ENCODE measurements around the gene RAPGEFL1.

DNA sequence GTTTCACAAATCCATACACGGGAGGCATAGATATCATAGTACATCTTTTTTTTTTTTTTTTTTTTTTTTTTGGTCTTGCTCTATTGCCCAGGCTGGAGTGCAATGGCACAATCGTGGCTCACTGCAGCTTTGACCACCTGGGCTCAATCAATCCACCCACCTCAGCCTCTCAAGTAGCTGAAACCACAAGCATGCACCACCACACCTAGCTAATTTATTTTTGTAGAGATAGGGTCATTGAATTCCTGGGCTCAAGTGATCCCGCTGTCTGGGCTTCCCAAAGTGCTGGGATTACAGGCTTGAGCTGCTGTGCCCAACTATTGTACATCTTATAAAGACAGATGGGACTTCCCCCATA, 3.5 kb upstream of the RAPGEFL1 start:
- TF ChIP-seq, protein P1, sequence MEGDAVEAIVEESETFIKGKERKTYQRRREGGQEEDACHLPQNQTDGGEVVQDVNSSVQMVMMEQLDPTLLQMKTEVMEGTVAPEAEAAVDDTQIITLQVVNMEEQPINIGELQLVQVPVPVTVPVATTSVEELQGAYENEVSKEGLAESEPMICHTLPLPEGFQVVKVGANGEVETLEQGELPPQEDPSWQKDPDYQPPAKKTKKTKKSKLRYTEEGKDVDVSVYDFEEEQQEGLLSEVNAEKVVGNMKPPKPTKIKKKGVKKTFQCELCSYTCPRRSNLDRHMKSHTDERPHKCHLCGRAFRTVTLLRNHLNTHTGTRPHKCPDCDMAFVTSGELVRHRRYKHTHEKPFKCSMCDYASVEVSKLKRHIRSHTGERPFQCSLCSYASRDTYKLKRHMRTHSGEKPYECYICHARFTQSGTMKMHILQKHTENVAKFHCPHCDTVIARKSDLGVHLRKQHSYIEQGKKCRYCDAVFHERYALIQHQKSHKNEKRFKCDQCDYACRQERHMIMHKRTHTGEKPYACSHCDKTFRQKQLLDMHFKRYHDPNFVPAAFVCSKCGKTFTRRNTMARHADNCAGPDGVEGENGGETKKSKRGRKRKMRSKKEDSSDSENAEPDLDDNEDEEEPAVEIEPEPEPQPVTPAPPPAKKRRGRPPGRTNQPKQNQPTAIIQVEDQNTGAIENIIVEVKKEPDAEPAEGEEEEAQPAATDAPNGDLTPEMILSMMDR (IDR thresholded peaks at IDR 0.05 in 2 of 3, conservative IDR thresholded peaks at IDR 0.05 in 1 of 3; ENCODE audit: control insufficient read depth in 2 of 3, extremely low read depth in 1 of 3, insufficient read depth in 1 of 3, low read depth in 3 of 3, low read length in 3 of 3) = no peak
- no peak for TF ChIP-seq MYC (IDR thresholded peaks at IDR 0.05; ENCODE audit: insufficient read depth, insufficient read length, insufficient replicate concordance, low read length, severe bottlenecking)
- TF ChIP-seq EP300 (IDR thresholded peaks at IDR 0.05; ENCODE audit: borderline replicate concordance in 1 of 2, control insufficient read depth in 1 of 2, low read depth in 2 of 2, low read length in 2 of 2) = no peak
- TF ChIP-seq SREBF2 (IDR thresholded peaks at IDR 0.05; ENCODE audit: low read length) = no peak
- TF ChIP-seq SUZ12 (IDR thresholded peaks at IDR 0.05; ENCODE audit: unreplicated experiment) = no peak
- TF ChIP-seq, protein P2, sequence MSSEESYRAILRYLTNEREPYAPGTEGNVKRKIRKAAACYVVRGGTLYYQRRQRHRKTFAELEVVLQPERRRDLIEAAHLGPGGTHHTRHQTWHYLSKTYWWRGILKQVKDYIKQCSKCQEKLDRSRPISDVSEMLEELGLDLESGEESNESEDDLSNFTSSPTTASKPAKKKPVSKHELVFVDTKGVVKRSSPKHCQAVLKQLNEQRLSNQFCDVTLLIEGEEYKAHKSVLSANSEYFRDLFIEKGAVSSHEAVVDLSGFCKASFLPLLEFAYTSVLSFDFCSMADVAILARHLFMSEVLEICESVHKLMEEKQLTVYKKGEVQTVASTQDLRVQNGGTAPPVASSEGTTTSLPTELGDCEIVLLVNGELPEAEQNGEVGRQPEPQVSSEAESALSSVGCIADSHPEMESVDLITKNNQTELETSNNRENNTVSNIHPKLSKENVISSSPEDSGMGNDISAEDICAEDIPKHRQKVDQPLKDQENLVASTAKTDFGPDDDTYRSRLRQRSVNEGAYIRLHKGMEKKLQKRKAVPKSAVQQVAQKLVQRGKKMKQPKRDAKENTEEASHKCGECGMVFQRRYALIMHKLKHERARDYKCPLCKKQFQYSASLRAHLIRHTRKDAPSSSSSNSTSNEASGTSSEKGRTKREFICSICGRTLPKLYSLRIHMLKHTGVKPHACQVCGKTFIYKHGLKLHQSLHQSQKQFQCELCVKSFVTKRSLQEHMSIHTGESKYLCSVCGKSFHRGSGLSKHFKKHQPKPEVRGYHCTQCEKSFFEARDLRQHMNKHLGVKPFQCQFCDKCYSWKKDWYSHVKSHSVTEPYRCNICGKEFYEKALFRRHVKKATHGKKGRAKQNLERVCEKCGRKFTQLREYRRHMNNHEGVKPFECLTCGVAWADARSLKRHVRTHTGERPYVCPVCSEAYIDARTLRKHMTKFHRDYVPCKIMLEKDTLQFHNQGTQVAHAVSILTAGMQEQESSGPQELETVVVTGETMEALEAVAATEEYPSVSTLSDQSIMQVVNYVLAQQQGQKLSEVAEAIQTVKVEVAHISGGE (CRISPR knock-in tag; IDR thresholded peaks at IDR 0.05) = no peak
- TF ChIP-seq MXI1 (IDR thresholded peaks at IDR 0.05; ENCODE audit: low read depth, low read length) = no peak
- no peak for TF ChIP-seq RAD21 (IDR thresholded peaks at IDR 0.05; ENCODE audit: insufficient read depth, low read depth, low read length)
- no peak for TF ChIP-seq FOXM1 (IDR thresholded peaks at IDR 0.05; ENCODE audit: low read depth, low read length)
- TF ChIP-seq, protein P3, sequence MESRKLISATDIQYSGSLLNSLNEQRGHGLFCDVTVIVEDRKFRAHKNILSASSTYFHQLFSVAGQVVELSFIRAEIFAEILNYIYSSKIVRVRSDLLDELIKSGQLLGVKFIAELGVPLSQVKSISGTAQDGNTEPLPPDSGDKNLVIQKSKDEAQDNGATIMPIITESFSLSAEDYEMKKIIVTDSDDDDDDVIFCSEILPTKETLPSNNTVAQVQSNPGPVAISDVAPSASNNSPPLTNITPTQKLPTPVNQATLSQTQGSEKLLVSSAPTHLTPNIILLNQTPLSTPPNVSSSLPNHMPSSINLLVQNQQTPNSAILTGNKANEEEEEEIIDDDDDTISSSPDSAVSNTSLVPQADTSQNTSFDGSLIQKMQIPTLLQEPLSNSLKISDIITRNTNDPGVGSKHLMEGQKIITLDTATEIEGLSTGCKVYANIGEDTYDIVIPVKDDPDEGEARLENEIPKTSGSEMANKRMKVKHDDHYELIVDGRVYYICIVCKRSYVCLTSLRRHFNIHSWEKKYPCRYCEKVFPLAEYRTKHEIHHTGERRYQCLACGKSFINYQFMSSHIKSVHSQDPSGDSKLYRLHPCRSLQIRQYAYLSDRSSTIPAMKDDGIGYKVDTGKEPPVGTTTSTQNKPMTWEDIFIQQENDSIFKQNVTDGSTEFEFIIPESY (IDR thresholded peaks at IDR 0.05) = no peak
- TF ChIP-seq ESRRA (IDR thresholded peaks at IDR 0.05; ENCODE audit: low read length) = no peak
- no peak for TF ChIP-seq ASH2L (IDR thresholded peaks at IDR 0.05; ENCODE audit: borderline replicate concordance, low read depth)
- TF ChIP-seq PAX8 (IDR thresholded peaks at IDR 0.05) = no peak
- TF ChIP-seq, protein P4, sequence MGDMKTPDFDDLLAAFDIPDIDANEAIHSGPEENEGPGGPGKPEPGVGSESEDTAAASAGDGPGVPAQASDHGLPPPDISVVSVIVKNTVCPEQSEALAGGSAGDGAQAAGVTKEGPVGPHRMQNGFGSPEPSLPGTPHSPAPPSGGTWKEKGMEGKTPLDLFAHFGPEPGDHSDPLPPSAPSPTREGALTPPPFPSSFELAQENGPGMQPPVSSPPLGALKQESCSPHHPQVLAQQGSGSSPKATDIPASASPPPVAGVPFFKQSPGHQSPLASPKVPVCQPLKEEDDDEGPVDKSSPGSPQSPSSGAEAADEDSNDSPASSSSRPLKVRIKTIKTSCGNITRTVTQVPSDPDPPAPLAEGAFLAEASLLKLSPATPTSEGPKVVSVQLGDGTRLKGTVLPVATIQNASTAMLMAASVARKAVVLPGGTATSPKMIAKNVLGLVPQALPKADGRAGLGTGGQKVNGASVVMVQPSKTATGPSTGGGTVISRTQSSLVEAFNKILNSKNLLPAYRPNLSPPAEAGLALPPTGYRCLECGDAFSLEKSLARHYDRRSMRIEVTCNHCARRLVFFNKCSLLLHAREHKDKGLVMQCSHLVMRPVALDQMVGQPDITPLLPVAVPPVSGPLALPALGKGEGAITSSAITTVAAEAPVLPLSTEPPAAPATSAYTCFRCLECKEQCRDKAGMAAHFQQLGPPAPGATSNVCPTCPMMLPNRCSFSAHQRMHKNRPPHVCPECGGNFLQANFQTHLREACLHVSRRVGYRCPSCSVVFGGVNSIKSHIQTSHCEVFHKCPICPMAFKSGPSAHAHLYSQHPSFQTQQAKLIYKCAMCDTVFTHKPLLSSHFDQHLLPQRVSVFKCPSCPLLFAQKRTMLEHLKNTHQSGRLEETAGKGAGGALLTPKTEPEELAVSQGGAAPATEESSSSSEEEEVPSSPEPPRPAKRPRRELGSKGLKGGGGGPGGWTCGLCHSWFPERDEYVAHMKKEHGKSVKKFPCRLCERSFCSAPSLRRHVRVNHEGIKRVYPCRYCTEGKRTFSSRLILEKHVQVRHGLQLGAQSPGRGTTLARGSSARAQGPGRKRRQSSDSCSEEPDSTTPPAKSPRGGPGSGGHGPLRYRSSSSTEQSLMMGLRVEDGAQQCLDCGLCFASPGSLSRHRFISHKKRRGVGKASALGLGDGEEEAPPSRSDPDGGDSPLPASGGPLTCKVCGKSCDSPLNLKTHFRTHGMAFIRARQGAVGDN (IDR thresholded peaks at IDR 0.05) = no peak
